B cell (primary cell): ENCODE results near the gene TSPAN17. TPM values are rescaled to one million over a fixed set of nuclear protein-coding genes. Genes with fewer than 3 reads are reported as not detected.

Experiments used
- ATAC-seq: fragments of 200-7000 bp; cut with Tn5 transposase; one replicate; pipeline ENCODE4 v1.10.0; 2021; ENCODE audit warnings: low read depth, mild to moderate bottlenecking, moderate number of reproducible peaks, moderate library complexity
- CTCF ChIA-PET: fragments of 350-600 bp; sonication (Branson Sonifier 250); formaldehyde crosslinking; loops from one replicate; lab custom pipeline; 2021; ENCODE audit warnings: antibody characterized with exemption, inconsistent platforms; lab: Charles Lee
- POLR2A ChIA-PET: fragments of 350-600 bp; sonication (Branson Sonifier 250); formaldehyde crosslinking; loops from one replicate; lab custom pipeline; 2021; ENCODE audit warnings: antibody characterized with exemption; lab: Charles Lee
- DNase-seq: peaks from one replicate; pipeline ENCODE4 v3.0.0; 2013
- H2AFZ ChIP-seq: 2 replicates; pipeline ENCODE4 v1.6.1; 2012; ENCODE audit warnings: mild to moderate bottlenecking, low read depth, low read length; ENCODE audit not compliant: insufficient read depth, poor library complexity, severe bottlenecking
- H3K27ac ChIP-seq, 2 donors: 1 replicate in 1 of 2; 2 replicates in 1 of 2; pipeline ENCODE4 v1.5.1; 2012 to 2013; ENCODE audit warnings: low read length in 2 of 2, mild to moderate bottlenecking in 2 of 2, moderate library complexity in 1 of 2
- H3K27me3 ChIP-seq, 4 experiments: fragments of 200-600 bp in 1 of 4; sonication (generic) in 1 of 4; replicated peaks in 1 of 4; 1 replicate in 2 of 4; 2 replicates in 2 of 4; pipeline versions ENCODE4 v1.6.1 to v1.7.0; 2013 to 2016; ENCODE audit warnings: low read length in 3 of 4, mild to moderate bottlenecking in 2 of 4, mixed read lengths in 1 of 4, moderate library complexity in 1 of 4; ENCODE audit not compliant: insufficient read depth in 4 of 4, control insufficient read depth in 3 of 4; ENCODE audit errors: control extremely low read depth in 1 of 4
- H3K36me3 ChIP-seq, 2 experiments: replicated peaks in 1 of 2; 1 replicate in 1 of 2; 2 replicates in 1 of 2; pipeline versions ENCODE4 v1.6.1 to v1.7.1; 2013; ENCODE audit warnings: low read length in 1 of 2; ENCODE audit not compliant: insufficient read depth in 2 of 2, control insufficient read depth in 1 of 2; ENCODE audit errors: control extremely low read depth in 1 of 2, extremely low read depth in 1 of 2
- H3K4me1 ChIP-seq, 2 donors: fragments of 200-600 bp in 1 of 2; sonication (generic) in 1 of 2; 1 replicate in 1 of 2; 2 replicates in 1 of 2; pipeline versions ENCODE4 v1.5.1 to v1.6.1; 2013 to 2017; ENCODE audit warnings: low read length in 2 of 2; ENCODE audit not compliant: control insufficient read depth in 2 of 2, insufficient read depth in 2 of 2
- H3K4me2 ChIP-seq: replicated peaks from 2 replicates; pipeline ENCODE3; 2012; ENCODE audit warnings: mild to moderate bottlenecking, low read depth, low read length; ENCODE audit not compliant: poor library complexity, severe bottlenecking
- H3K4me3 ChIP-seq, 5 experiments: fragments of 200-600 bp in 1 of 5; sonication (generic) in 1 of 5; 1 replicate in 3 of 5; 2 replicates in 2 of 5; pipeline versions ENCODE4 v1.5.1 to v1.7.0; 2011 to 2016; ENCODE audit warnings: low read length in 4 of 5, mild to moderate bottlenecking in 4 of 5, low read depth in 2 of 5, control low read depth in 1 of 5, moderate library complexity in 1 of 5; ENCODE audit not compliant: insufficient read depth in 1 of 5; ENCODE audit errors: control extremely low read depth in 1 of 5, extremely low read depth in 1 of 5
- H3K79me2 ChIP-seq: fragments of 200-600 bp; sonication (generic); one replicate; pipeline ENCODE4 v1.6.0; 2016; ENCODE audit warnings: low read length; ENCODE audit not compliant: control insufficient read depth, insufficient read depth
- H3K9ac ChIP-seq: fragments of 200-600 bp; sonication (generic); 2 replicates; pipeline ENCODE4 v1.6.1; 2017; ENCODE audit warnings: mild to moderate bottlenecking, low read length, moderate library complexity
- H3K9me3 ChIP-seq, 3 donors: one replicate each; pipeline versions ENCODE4 v1.6.1 to v1.7.1; 2013; ENCODE audit warnings: low read length in 2 of 3; ENCODE audit not compliant: control insufficient read depth in 2 of 3, insufficient read depth in 1 of 3; ENCODE audit errors: control extremely low read depth in 1 of 3
- H4K20me1 ChIP-seq: 2 replicates; pipeline ENCODE4 v1.6.0; 2012; ENCODE audit warnings: mild to moderate bottlenecking, low read length; ENCODE audit not compliant: insufficient read depth, control insufficient read depth, poor library complexity, severe bottlenecking
- H3K27ac Mint-ChIP-seq: one replicate; pipeline ENCODE4 v1.8.0; 2021; ENCODE audit warnings: mixed read lengths
- H3K27me3 Mint-ChIP-seq: one replicate; pipeline ENCODE4 v1.8.0; 2021; ENCODE audit warnings: mixed read lengths
- H3K4me1 Mint-ChIP-seq: one replicate; pipeline ENCODE4 v1.8.0; 2021; ENCODE audit warnings: mixed read lengths
- H3K4me3 Mint-ChIP-seq: one replicate; pipeline ENCODE4 v1.8.0; 2021; ENCODE audit warnings: mixed read lengths
- H3K9me3 Mint-ChIP-seq: one replicate; pipeline ENCODE4 v1.8.0; 2022; ENCODE audit warnings: mixed read lengths; ENCODE audit not compliant: insufficient read depth
- CTCF ChIP-seq: fragments of 200-600 bp; IDR thresholded peaks from one replicate; pipeline ENCODE4 v1.8.0; 2022; ENCODE audit warnings: antibody characterized with exemption, mild to moderate bottlenecking
- EZH2 ChIP-seq: IDR thresholded peaks from 2 replicates; pipeline ENCODE4 v1.6.1; 2012; ENCODE audit warnings: borderline replicate concordance, low read depth, mild to moderate bottlenecking, moderate library complexity, low read length; ENCODE audit not compliant: insufficient read depth, poor library complexity, severe bottlenecking
- WGBS: methylation state at CpG from one replicate; pipeline ENCODE4 v1.1.5; 2013; ENCODE audit warnings: missing lambda C conversion rate; ENCODE audit not compliant: insufficient coverage; 5-methylcytosine and 5-hydroxymethylcytosine counted together
- intact Hi-C: fragments of 100-400 bp; cut with micrococcal nuclease; formaldehyde crosslinking; loops from one replicate; pipeline ENCODE4 v1.10.0; 2022
- polyA plus RNA-seq: library from polyadenylated mRNA; depleted of rRNA; stranded (reverse); fragments of >200 nt; gene quantifications from 2 replicates; pipeline ENCODE4 v1.2.3, GENCODE V29; 2012
- total RNA-seq, 2 donors: library from RNA; stranded (reverse); fragments of 120-200 nt in 1 of 2; gene quantifications; 1 replicate in 1 of 2; 2 replicates in 1 of 2; pipeline versions ENCODE4 v1.2.3 to v1.2.4, GENCODE V29; 2013 to 2022

TSPAN17 gene
- total and polyA plus RNA-seq, 2 donors (not counting 1 experiment from before 2014, with no cell fraction given) = 20.5 to 21.0 TPM

- TF ChIP-seq EZH2 = no peak
- no peak for TF ChIP-seq CTCF
- Histone ChIP-seq H3K4me1 (peaks cover 30 to 32% of the 10 kb centered on the region in 2 donors), H3K4me3 (no peak overlapping the region), H2AFZ (no peak overlapping the region), H3K36me3 (no peaks in the 10 kb centered on the region), H4K20me1 (no peaks in the 10 kb centered on the region), H3K9ac (no peak overlapping the region), H3K27ac (no peak overlapping the region), H3K9me3 (peaks cover 0 to 19% (median 0%) of the 10 kb centered on the region in 3 donors), H3K27me3 (peaks cover 0 to 50% (median 29%) of the 10 kb centered on the region in 4 experiments), H3K4me2 (no peak overlapping the region), H3K79me2 (no peaks in the 10 kb centered on the region)
- DNase-seq (no peak), ATAC-seq (no peak)
- POLR2A ChIA-PET = interaction anchor here (0.7 to 0.8 kb wide), 2 partner anchors 56 to 458 kb away, joined by 3 read pairs; no protein-coding TSS in a partner anchor
- Mint-ChIP-seq H3K4me3 (no peak overlapping the region), H3K27ac (no peak overlapping the region), H3K9me3 (no peaks in the 10 kb centered on the region), H3K27me3 (peaks cover 47% of the 10 kb centered on the region), H3K4me1 (peaks cover 34% of the 10 kb centered on the region)
- CTCF ChIA-PET = no interaction called here
- 86% methylated on average over 2 of the region's 2 CpGs for WGBS
- intact Hi-C loops = no loop called here
Observed at GRCh38 chr5:176625512-176625911, 21.8 kb upstream of the TSPAN17 start.

- H3K9ac ChIP-seq = no peak overlapping the region
- CTCF ChIA-PET = no interaction called here
- intact Hi-C loops = no loop called here
- H3K4me2 ChIP-seq = no peak overlapping the region
- POLR2A ChIA-PET = interaction anchor here (0.7 to 0.8 kb wide), 3 partner anchors 21 to 458 kb away, joined by 3 read pairs; partner anchors contain the start of gene TSPAN17
- Mint-ChIP-seq H3K4me1 (peaks cover 39% of the 10 kb centered on the region), H3K4me3 (no peak overlapping the region), H3K9me3 (no peaks in the 10 kb centered on the region), H3K27me3 (peaks cover 49% of the 10 kb centered on the region), H3K27ac (no peak overlapping the region)
- no peak overlapping the region for H3K4me3 ChIP-seq
- H3K36me3 ChIP-seq = no peaks in the 10 kb centered on the region
- H3K27ac ChIP-seq = no peak overlapping the region
- no peaks in the 10 kb centered on the region for H4K20me1 ChIP-seq
- TF ChIP-seq EZH2 = no peak
- no peak for TF ChIP-seq CTCF
- H3K9me3 ChIP-seq = peaks cover 0 to 18% (median 0%) of the 10 kb centered on the region in 3 donors
- H3K4me1 ChIP-seq = peaks cover 32 to 34% of the 10 kb centered on the region in 2 donors
- H3K79me2 ChIP-seq = no peaks in the 10 kb centered on the region
- 84% methylated on average over 16 of the region's 25 CpGs for WGBS
- ATAC-seq (no peak), DNase-seq (no peak)
- H2AFZ ChIP-seq = no peak overlapping the region
- H3K27me3 ChIP-seq = peaks cover 0 to 48% (median 25%) of the 10 kb centered on the region in 4 experiments
Observed at GRCh38 chr5:176625966-176626875, 21.1 kb upstream of the TSPAN17 start.
